ENCODE measurements around the gene SEC11A. TPM values are rescaled to one million over a fixed set of nuclear protein-coding genes. Genes with fewer than 3 reads are reported as not detected.
A peak's percentile ranks its signal among the peaks of the same experiment; 100 is the strongest.

SEC11A gene
- total RNA-seq, 3 donors from 2014 or later (not counting 1 experiment from before 2014, with no cell fraction given) = 78.7 to 89.3 (median 81.8) TPM

DNA sequence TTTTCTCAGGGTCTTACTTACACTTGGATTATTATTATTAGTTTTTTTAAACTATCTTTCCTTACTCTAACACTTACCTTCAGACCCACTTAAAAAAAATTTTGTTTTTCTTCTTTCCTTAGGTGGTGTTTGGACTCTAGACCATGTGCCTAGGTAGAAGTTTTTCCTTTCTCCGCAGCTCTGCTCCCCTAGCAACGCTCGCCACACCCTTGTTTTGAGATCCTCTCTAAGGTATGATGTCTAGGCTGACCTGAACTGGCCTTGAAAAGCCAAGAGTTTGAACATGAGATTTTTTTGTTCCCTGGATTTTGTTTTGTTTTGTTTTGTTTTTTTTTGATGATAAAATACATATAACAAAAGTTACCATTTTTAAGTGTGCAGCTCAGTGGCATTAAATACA is 48.6 kb upstream of the SEC11A start:
- H3K36me3 Mint-ChIP-seq = no peaks in the 10 kb centered on the region
- H3K36me3 ChIP-seq (ENCODE audit: control insufficient read depth, insufficient read depth, low read length) = peaks cover 23% of the 10 kb centered on the region
- WGBS (ENCODE audit: insufficient coverage) = 94% methylated on average over 3 of the region's 3 CpGs
- H3K27ac ChIP-seq (ENCODE audit: low read length) = no peak overlapping the region
- no peak overlapping the region for H3K27ac Mint-ChIP-seq
- H3K4me1 Mint-ChIP-seq = peaks cover 12 to 33% of the 10 kb centered on the region in 2 donors
- peaks cover 18% of the 10 kb centered on the region for H3K4me1 ChIP-seq (ENCODE audit: control insufficient read depth, insufficient read depth, low read length)
- ATAC-seq = no peak
- H3K9me3 Mint-ChIP-seq = no peaks in the 10 kb centered on the region
- H3K4me3 Mint-ChIP-seq = no peak overlapping the region
- no peak overlapping the region for H3K4me3 ChIP-seq (ENCODE audit: low read length)
- H3K9me3 ChIP-seq (ENCODE audit: control insufficient read depth, insufficient read depth, low read length) = no peaks in the 10 kb centered on the region
- DNase-seq = no peak
- H3K27me3 Mint-ChIP-seq (ENCODE audit: low read depth in 2 of 2) = no peaks in the 10 kb centered on the region
- intact Hi-C loops (cut with micrococcal nuclease) = no loop called here
- no peaks in the 10 kb centered on the region for H3K27me3 ChIP-seq (ENCODE audit: control insufficient read depth, insufficient read depth, low read length)
- TF ChIP-seq, protein P1, sequence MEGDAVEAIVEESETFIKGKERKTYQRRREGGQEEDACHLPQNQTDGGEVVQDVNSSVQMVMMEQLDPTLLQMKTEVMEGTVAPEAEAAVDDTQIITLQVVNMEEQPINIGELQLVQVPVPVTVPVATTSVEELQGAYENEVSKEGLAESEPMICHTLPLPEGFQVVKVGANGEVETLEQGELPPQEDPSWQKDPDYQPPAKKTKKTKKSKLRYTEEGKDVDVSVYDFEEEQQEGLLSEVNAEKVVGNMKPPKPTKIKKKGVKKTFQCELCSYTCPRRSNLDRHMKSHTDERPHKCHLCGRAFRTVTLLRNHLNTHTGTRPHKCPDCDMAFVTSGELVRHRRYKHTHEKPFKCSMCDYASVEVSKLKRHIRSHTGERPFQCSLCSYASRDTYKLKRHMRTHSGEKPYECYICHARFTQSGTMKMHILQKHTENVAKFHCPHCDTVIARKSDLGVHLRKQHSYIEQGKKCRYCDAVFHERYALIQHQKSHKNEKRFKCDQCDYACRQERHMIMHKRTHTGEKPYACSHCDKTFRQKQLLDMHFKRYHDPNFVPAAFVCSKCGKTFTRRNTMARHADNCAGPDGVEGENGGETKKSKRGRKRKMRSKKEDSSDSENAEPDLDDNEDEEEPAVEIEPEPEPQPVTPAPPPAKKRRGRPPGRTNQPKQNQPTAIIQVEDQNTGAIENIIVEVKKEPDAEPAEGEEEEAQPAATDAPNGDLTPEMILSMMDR (IDR thresholded peaks at IDR 0.05) = no peak

DNA sequence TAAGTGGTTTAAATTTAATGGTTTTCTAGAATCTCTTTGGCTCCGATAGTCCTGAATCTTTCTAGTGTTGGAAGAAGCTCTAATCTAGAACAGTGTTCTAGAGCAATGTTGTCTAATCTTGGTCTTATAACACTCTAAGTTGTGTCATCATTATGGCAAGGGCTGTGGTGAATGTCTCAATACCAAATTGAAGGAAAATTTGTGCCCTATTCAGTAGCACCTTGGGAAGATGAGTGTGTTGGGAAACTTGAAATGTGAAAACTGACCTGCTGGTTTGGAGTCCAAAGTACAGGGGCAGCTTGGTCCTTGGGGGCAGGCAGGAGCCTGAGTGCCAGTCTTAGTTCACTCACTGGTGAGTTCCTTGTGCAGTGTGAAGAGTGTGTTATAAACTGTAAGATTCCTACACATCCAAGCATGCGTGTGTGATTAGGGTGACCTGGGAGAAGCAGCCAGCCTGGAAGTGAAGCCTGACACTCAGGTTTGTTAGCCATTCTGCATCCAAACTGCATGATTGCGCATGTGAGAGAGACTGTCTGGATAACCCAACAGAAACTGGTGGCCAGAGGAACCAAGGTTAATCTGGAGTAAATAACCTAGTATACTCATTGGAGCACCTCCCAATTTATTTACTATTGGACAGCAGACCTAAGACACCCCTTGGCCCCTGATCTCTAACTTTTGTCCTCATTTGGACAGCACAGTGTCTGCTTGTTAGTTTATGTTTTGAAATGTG is 47.1 kb upstream of the SEC11A start:
- ATAC-seq (no peak), DNase-seq (no peak)
- Mint-ChIP-seq H3K36me3 (no peaks in the 10 kb centered on the region), H3K4me3 (no peak overlapping the region), H3K4me1 (peaks cover 5 to 25% of the 10 kb centered on the region in 2 donors), H3K27me3 (ENCODE audit: low read depth in 2 of 2) (no peaks in the 10 kb centered on the region), H3K9me3 (no peaks in the 10 kb centered on the region), H3K27ac (no peak overlapping the region)
- Histone ChIP-seq H3K27ac (ENCODE audit: low read length) (no peak overlapping the region), H3K36me3 (ENCODE audit: control insufficient read depth, insufficient read depth, low read length) (peaks cover 13% of the 10 kb centered on the region), H3K27me3 (ENCODE audit: control insufficient read depth, insufficient read depth, low read length) (no peaks in the 10 kb centered on the region), H3K4me1 (ENCODE audit: control insufficient read depth, insufficient read depth, low read length) (peaks cover 23% of the 10 kb centered on the region), H3K9me3 (ENCODE audit: control insufficient read depth, insufficient read depth, low read length) (no peaks in the 10 kb centered on the region), H3K4me3 (ENCODE audit: low read length) (no peak overlapping the region)
- 98% methylated on average over 3 of the region's 3 CpGs for WGBS (ENCODE audit: insufficient coverage)
- TF ChIP-seq, protein P1 (IDR thresholded peaks at IDR 0.05) = no peak
- intact Hi-C loops (cut with micrococcal nuclease) = no loop called here

GRCh38 chr15:84761607-84762131 is 45.7 kb upstream of the SEC11A start:
- Histone ChIP-seq H3K27me3 (ENCODE audit: control insufficient read depth, insufficient read depth, low read length) (no peaks in the 10 kb centered on the region), H3K27ac (ENCODE audit: low read length) (peak overlapping the region; percentile 5), H3K36me3 (ENCODE audit: control insufficient read depth, insufficient read depth, low read length) (peaks cover 9% of the 10 kb centered on the region), H3K4me1 (ENCODE audit: control insufficient read depth, insufficient read depth, low read length) (peaks cover 23% of the 10 kb centered on the region), H3K9me3 (ENCODE audit: control insufficient read depth, insufficient read depth, low read length) (no peaks in the 10 kb centered on the region), H3K4me3 (ENCODE audit: low read length) (no peak overlapping the region)
- no peak overlapping the region for H3K4me3 Mint-ChIP-seq
- DNase-seq (peak in 1 of 2 donors; percentile 37), ATAC-seq (peak in 1 of 3 donors; percentile 60)
- no peaks in the 10 kb centered on the region for H3K9me3 Mint-ChIP-seq
- TF ChIP-seq, protein P1 (IDR thresholded peaks at IDR 0.05) = no peak
- H3K27me3 Mint-ChIP-seq (ENCODE audit: low read depth in 2 of 2) = no peaks in the 10 kb centered on the region
- peaks cover 11 to 25% of the 10 kb centered on the region in 2 donors for H3K4me1 Mint-ChIP-seq
- H3K36me3 Mint-ChIP-seq = no peaks in the 10 kb centered on the region
- H3K27ac Mint-ChIP-seq = no peak overlapping the region
- 39% methylated on average over 4 of the region's 4 CpGs for WGBS (ENCODE audit: insufficient coverage)
- intact Hi-C loops (cut with micrococcal nuclease) = no loop called here

Measured in natural killer cell (primary cell).